Measurements from ENCODE around the gene OSBP2. TPM values are rescaled to one million over a fixed set of nuclear protein-coding genes. Genes with fewer than 3 reads are reported as not detected.

The OSBP2 gene
- total RNA-seq, 4 donors from 2014 or later: 1.9 to 3.9 (median 3.0) TPM

- DNase-seq: no peak
- WGBS, 2 donors: 100% methylated on average over 1 to 2 of the region's 9 CpGs
- no peaks in the 10 kb centered on the region for H3K36me3 ChIP-seq
- no peaks in the 10 kb centered on the region for H3K27me3 ChIP-seq
- peaks cover 0 to 1% (median 0%) of the 10 kb centered on the region in 3 donors for H3K4me1 ChIP-seq
- no peak overlapping the region for H3K27ac ChIP-seq
- intact Hi-C loops (cut with DNase I): no loop called here
- no peak for TF ChIP-seq CTCF (IDR thresholded peaks at IDR 0.05)
- no peak for TF ChIP-seq POLR2A (IDR thresholded peaks at IDR 0.05)
- H3K4me3 ChIP-seq: no peak overlapping the region
- no peaks in the 10 kb centered on the region for H3K9me3 ChIP-seq
Observed at GRCh38 chr22:30876221-30876751, 181.6 kb downstream of the OSBP2 start.

- Histone ChIP-seq H3K36me3 (no peaks in the 10 kb centered on the region), H3K27ac (no peak overlapping the region), H3K9me3 (no peaks in the 10 kb centered on the region), H3K4me3 (no peak overlapping the region), H3K27me3 (no peaks in the 10 kb centered on the region), H3K4me1 (peaks cover 0 to 9% (median 0%) of the 10 kb centered on the region in 3 donors)
- no peak for DNase-seq
- no peak for TF ChIP-seq CTCF (IDR thresholded peaks at IDR 0.05)
- no peak for TF ChIP-seq POLR2A (IDR thresholded peaks at IDR 0.05)
- intact Hi-C loops (cut with DNase I): no loop called here
- 46 to 55% methylated on average over 6 to 8 of the region's 9 CpGs for WGBS, 2 donors
Observed at GRCh38 chr22:30876915-30877553, 182.4 kb downstream of the OSBP2 start.

GRCh38 chr22:30877662-30878515, 183.2 kb downstream of the OSBP2 start:
- 75 to 83% methylated on average over 4 to 13 of the region's 15 CpGs for WGBS, 2 donors
- intact Hi-C loops (cut with DNase I): no loop called here
- H3K9me3 ChIP-seq: no peaks in the 10 kb centered on the region
- no peak overlapping the region for H3K27ac ChIP-seq
- no peaks in the 10 kb centered on the region for H3K27me3 ChIP-seq
- no peak for DNase-seq
- TF ChIP-seq CTCF (IDR thresholded peaks at IDR 0.05): no peak
- no peak for TF ChIP-seq POLR2A (IDR thresholded peaks at IDR 0.05)
- H3K36me3 ChIP-seq: no peaks in the 10 kb centered on the region
- no peak overlapping the region for H3K4me3 ChIP-seq
- H3K4me1 ChIP-seq: peaks cover 0 to 11% (median 0%) of the 10 kb centered on the region in 3 donors

GRCh38 chr22:30878516-30879414, 184.1 kb downstream of the OSBP2 start:
- no peak for DNase-seq
- 78 to 87% methylated on average over 6 of the region's 16 CpGs for WGBS, 2 donors

More at GRCh38 chr22:30878516-30879414, 184.1 kb downstream of the OSBP2 start:
- H3K27ac ChIP-seq: no peak overlapping the region
- no peaks in the 10 kb centered on the region for H3K36me3 ChIP-seq
- TF ChIP-seq POLR2A (IDR thresholded peaks at IDR 0.05) (no peak), CTCF (IDR thresholded peaks at IDR 0.05) (no peak)
- H3K9me3 ChIP-seq: no peaks in the 10 kb centered on the region
- intact Hi-C loops (cut with DNase I): no loop called here
- H3K4me1 ChIP-seq: peaks cover 0 to 11% (median 0%) of the 10 kb centered on the region in 3 donors
- H3K27me3 ChIP-seq: no peaks in the 10 kb centered on the region
- no peak overlapping the region for H3K4me3 ChIP-seq
